Measurements from ENCODE around the gene UBE2Q2.
"Not testable (repeated sequence)": the region's sequence is repeated elsewhere in the genome, so short reads cannot be mapped to it uniquely, and the experiment has no call there.

Gene UBE2Q2

GRCh38 chr15:75844629-75845335 is 1.5 kb downstream of the UBE2Q2 start:
- peaks cover 14% of the 10 kb centered on the region for H3K27me3 ChIP-seq (ENCODE audit: control insufficient read depth, insufficient read depth, low read length)
- H3K36me3 ChIP-seq (ENCODE audit: control insufficient read depth, insufficient read depth, low read length): 0 out of 2 replicates have a peak, but pooled peaks cover 4% of the 10 kb centered on the region
- H3K9me3 ChIP-seq (ENCODE audit: control insufficient read depth, insufficient read depth, low read depth, low read length): no peaks in the 10 kb centered on the region
- H3K9ac ChIP-seq (ENCODE audit: low read length): peak overlapping the region; percentile 91
- peak overlapping the region; percentile 75 for H3K4me3 ChIP-seq (ENCODE audit: low read depth, low read length)
- H3K27ac ChIP-seq (ENCODE audit: low read depth, low read length): 0 out of 2 replicates have a peak overlapping the region, but pooled peaks have one; percentile 87
- H3K4me1 ChIP-seq (ENCODE audit: control insufficient read depth, insufficient read depth, low read length): peaks cover 36% of the 10 kb centered on the region

DNA sequence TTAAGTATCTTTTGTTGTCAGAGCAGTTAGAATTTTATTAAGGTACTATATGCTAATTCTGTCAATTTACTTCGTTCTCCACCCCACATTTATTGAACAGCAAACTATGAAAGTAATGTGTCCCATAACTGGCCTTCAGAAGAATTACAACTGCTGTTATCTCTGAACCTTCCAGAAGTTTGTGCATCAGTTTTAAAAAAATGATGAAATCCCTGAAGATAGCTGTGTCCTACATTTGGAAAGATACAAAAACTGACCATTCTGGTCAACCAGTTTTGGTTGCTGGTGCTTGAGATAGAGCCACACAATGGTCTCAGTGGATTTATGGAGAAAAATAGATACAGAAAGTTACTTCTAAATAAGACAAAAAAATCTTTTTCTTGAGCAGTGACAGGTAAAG is 5.9 kb downstream of the UBE2Q2 start:
- H3K4me1 ChIP-seq (ENCODE audit: control insufficient read depth, insufficient read depth, low read length): peaks cover 41% of the 10 kb centered on the region
- H3K27ac ChIP-seq (ENCODE audit: low read depth, low read length): no peak overlapping the region
- no peak overlapping the region for H3K4me3 ChIP-seq (ENCODE audit: low read depth, low read length)
- peaks cover 7% of the 10 kb centered on the region; the same call in 1 of the 2 replicates for H3K36me3 ChIP-seq (ENCODE audit: control insufficient read depth, insufficient read depth, low read length)
- no peaks in the 10 kb centered on the region for H3K9me3 ChIP-seq (ENCODE audit: control insufficient read depth, insufficient read depth, low read depth, low read length)
- H3K27me3 ChIP-seq (ENCODE audit: control insufficient read depth, insufficient read depth, low read length): no peaks in the 10 kb centered on the region
- no peak overlapping the region for H3K9ac ChIP-seq (ENCODE audit: low read length)

- no peak overlapping the region for H3K4me3 ChIP-seq (ENCODE audit: low read depth, low read length)
- peaks cover 17% of the 10 kb centered on the region for H3K36me3 ChIP-seq (ENCODE audit: control insufficient read depth, insufficient read depth, low read length)
- no peaks in the 10 kb centered on the region for H3K27me3 ChIP-seq (ENCODE audit: control insufficient read depth, insufficient read depth, low read length)
- no peaks in the 10 kb centered on the region for H3K9me3 ChIP-seq (ENCODE audit: control insufficient read depth, insufficient read depth, low read depth, low read length)
- peaks cover 28% of the 10 kb centered on the region for H3K4me1 ChIP-seq (ENCODE audit: control insufficient read depth, insufficient read depth, low read length)
- H3K9ac ChIP-seq (ENCODE audit: low read length): no peak overlapping the region
- H3K27ac ChIP-seq (ENCODE audit: low read depth, low read length): no peak overlapping the region
Measured at GRCh38 chr15:75850708-75851107, 7.5 kb downstream of the UBE2Q2 start.

GRCh38 chr15:75851566-75851965 is 8.3 kb downstream of the UBE2Q2 start:
- Histone ChIP-seq H3K4me1 (ENCODE audit: control insufficient read depth, insufficient read depth, low read length) (peaks cover 24% of the 10 kb centered on the region), H3K36me3 (ENCODE audit: control insufficient read depth, insufficient read depth, low read length) (peaks cover 22% of the 10 kb centered on the region)
- H3K4me3 ChIP-seq (ENCODE audit: low read depth, low read length); H3K27ac ChIP-seq (ENCODE audit: low read depth, low read length); H3K27me3 ChIP-seq (ENCODE audit: control insufficient read depth, insufficient read depth, low read length); H3K9ac ChIP-seq (ENCODE audit: low read length); H3K9me3 ChIP-seq (ENCODE audit: control insufficient read depth, insufficient read depth, low read depth, low read length): not testable (repeated sequence)

DNA sequence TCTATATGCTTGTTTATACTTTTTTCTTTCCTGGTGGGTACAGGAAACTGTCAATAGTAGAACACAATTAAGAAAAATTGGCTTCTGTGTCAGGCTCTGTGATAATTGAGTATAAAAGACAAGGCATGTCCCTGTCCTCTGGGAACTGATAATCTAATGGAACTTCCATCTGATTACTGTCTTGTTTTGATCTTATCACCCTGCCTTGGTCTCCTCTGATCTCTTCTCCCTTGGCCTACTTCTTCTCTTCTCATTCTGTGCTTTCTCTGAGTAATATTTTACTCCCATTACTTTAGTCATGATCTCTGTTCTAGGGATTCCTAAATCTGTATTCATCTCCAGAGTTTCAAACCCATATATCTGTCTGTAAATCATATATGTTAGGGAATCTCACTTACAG is 14.6 kb downstream of the UBE2Q2 start:
- Histone ChIP-seq H3K36me3 (ENCODE audit: control insufficient read depth, insufficient read depth, low read length) (peaks cover 47% of the 10 kb centered on the region), H3K9me3 (ENCODE audit: control insufficient read depth, insufficient read depth, low read depth, low read length) (no peaks in the 10 kb centered on the region), H3K4me3 (ENCODE audit: low read depth, low read length) (no peak overlapping the region), H3K4me1 (ENCODE audit: control insufficient read depth, insufficient read depth, low read length) (peaks cover 16% of the 10 kb centered on the region), H3K27me3 (ENCODE audit: control insufficient read depth, insufficient read depth, low read length) (no peaks in the 10 kb centered on the region), H3K9ac (ENCODE audit: low read length) (no peak overlapping the region), H3K27ac (ENCODE audit: low read depth, low read length) (no peak overlapping the region)

DNA sequence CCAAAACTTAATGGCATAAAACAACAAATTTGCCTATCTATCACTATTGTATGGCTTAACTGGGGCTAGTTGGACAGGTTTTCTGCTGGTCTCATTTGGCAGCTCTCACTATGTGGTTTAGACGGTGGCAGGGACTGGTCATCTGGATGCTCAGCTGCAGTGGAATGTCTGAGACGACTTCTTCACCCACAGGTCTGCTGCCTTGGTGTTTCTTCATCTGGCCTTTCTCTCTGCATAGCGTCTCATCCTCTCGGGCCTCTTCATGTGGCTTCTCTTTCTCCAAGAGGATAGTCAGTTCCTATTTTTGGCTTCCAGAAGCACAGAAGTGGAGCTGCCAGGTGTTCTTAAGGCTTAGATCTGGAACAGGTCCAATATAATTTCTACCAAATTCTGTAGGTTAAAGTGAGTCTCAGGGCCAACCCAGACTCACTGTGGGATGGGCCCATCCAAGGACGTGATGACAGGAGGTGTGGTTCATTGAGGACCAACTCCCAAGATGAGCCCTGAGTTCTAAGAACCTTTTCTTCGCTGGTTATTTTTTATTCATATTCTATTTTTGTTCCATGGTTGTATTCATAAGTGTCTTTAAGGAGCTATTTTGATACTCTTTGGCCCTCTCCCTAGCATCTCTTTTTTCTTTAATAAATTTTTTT is 18.6 kb downstream of the UBE2Q2 start:
- Histone ChIP-seq H3K36me3 (ENCODE audit: control insufficient read depth, insufficient read depth, low read length) (peaks cover 28% of the 10 kb centered on the region), H3K4me1 (ENCODE audit: control insufficient read depth, insufficient read depth, low read length) (peaks cover 22% of the 10 kb centered on the region), H3K4me3 (ENCODE audit: low read depth, low read length) (no peak overlapping the region), H3K9me3 (ENCODE audit: control insufficient read depth, insufficient read depth, low read depth, low read length) (no peaks in the 10 kb centered on the region), H3K27ac (ENCODE audit: low read depth, low read length) (no peak overlapping the region), H3K27me3 (ENCODE audit: control insufficient read depth, insufficient read depth, low read length) (no peaks in the 10 kb centered on the region), H3K9ac (ENCODE audit: low read length) (no peak overlapping the region)

- H3K4me3 ChIP-seq (ENCODE audit: low read depth, low read length): no peak overlapping the region
- H3K36me3 ChIP-seq (ENCODE audit: control insufficient read depth, insufficient read depth, low read length): peaks cover 26% of the 10 kb centered on the region
- no peaks in the 10 kb centered on the region for H3K9me3 ChIP-seq (ENCODE audit: control insufficient read depth, insufficient read depth, low read depth, low read length)
- no peaks in the 10 kb centered on the region for H3K27me3 ChIP-seq (ENCODE audit: control insufficient read depth, insufficient read depth, low read length)
- no peak overlapping the region for H3K9ac ChIP-seq (ENCODE audit: low read length)
- no peak overlapping the region for H3K27ac ChIP-seq (ENCODE audit: low read depth, low read length)
- H3K4me1 ChIP-seq (ENCODE audit: control insufficient read depth, insufficient read depth, low read length): peaks cover 30% of the 10 kb centered on the region
Measured at GRCh38 chr15:75862796-75863195, 19.5 kb downstream of the UBE2Q2 start.

DNA sequence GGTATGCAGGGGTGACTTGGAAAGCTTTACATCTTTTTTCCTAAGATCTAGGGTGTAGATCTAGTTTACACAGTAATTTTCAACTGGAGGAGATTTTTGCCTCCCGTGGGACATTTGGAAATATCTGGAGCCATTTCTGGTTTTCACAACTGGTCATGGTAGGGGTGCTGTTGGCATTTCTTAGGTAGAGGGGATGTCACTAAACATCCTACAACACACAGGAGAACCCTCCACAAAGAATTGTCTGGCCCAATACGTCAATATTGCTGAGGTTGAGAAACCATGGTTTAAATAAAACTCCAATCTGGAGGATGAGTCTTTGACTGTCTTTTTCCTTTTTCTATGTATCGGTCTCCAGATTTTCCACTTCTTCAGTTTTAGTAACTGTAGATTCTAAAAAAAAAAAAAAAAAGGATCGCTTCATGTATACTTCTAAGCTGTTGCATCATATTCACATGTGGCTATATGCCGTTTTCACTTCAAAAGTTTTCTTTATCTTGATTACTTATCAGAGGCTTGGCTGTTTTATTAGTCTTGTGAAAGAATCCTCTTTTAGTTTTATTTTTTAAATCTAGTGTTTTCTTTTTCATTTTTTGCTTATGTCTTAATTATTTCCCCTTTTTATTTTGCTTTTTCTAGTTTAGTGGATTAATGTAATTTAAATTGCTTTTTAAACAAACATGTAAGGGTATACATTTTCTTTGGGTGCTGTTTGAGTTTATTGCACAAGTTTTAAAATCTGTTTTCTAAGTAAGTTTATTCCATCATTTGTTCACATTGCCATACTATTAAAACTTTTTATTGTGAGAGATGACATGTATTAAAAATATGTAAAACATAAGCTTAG is 21.2 kb downstream of the UBE2Q2 start:
- Histone ChIP-seq H3K9me3 (ENCODE audit: control insufficient read depth, insufficient read depth, low read depth, low read length) (no peaks in the 10 kb centered on the region), H3K9ac (ENCODE audit: low read length) (no peak overlapping the region), H3K4me1 (ENCODE audit: control insufficient read depth, insufficient read depth, low read length) (peaks cover 26% of the 10 kb centered on the region), H3K4me3 (ENCODE audit: low read depth, low read length) (no peak overlapping the region), H3K27ac (ENCODE audit: low read depth, low read length) (no peak overlapping the region), H3K36me3 (ENCODE audit: control insufficient read depth, insufficient read depth, low read length) (peaks cover 22% of the 10 kb centered on the region), H3K27me3 (ENCODE audit: control insufficient read depth, insufficient read depth, low read length) (no peaks in the 10 kb centered on the region)

DNA sequence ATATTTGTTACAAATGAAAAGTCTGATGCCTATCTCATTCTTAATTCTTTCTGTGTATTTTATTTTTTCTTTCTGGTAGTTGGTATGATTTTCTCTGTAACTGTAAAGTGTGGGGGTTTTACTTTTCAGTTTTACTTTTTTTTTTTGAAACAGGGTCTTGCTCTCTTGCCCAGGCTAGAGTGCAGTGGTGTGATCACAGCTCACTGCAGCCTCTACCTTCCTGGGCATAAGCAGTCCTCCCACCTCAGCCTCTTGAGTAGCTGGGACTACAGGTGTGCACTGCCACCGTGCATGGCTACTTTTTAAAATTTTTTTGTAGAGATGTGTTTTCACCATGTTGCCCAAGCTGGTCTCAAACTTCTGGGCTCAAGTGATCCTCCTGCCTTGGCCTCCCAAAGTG is 22.8 kb downstream of the UBE2Q2 start:
- H3K4me3 ChIP-seq (ENCODE audit: low read depth, low read length); H3K9ac ChIP-seq (ENCODE audit: low read length); H3K9me3 ChIP-seq (ENCODE audit: control insufficient read depth, insufficient read depth, low read depth, low read length); H3K27ac ChIP-seq (ENCODE audit: low read depth, low read length); H3K27me3 ChIP-seq (ENCODE audit: control insufficient read depth, insufficient read depth, low read length): not testable (repeated sequence)
- Histone ChIP-seq H3K36me3 (ENCODE audit: control insufficient read depth, insufficient read depth, low read length) (peaks cover 23% of the 10 kb centered on the region), H3K4me1 (ENCODE audit: control insufficient read depth, insufficient read depth, low read length) (peaks cover 40% of the 10 kb centered on the region)

GRCh38 chr15:75866916-75867315 is 23.7 kb downstream of the UBE2Q2 start:
- Histone ChIP-seq H3K27ac (ENCODE audit: low read depth, low read length) (no peak overlapping the region), H3K4me1 (ENCODE audit: control insufficient read depth, insufficient read depth, low read length) (peaks cover 47% of the 10 kb centered on the region), H3K36me3 (ENCODE audit: control insufficient read depth, insufficient read depth, low read length) (peaks cover 20% of the 10 kb centered on the region), H3K9ac (ENCODE audit: low read length) (no peak overlapping the region), H3K9me3 (ENCODE audit: control insufficient read depth, insufficient read depth, low read depth, low read length) (no peaks in the 10 kb centered on the region), H3K4me3 (ENCODE audit: low read depth, low read length) (no peak overlapping the region), H3K27me3 (ENCODE audit: control insufficient read depth, insufficient read depth, low read length) (no peaks in the 10 kb centered on the region)

GRCh38 chr15:75867449-75867848 is 24.2 kb downstream of the UBE2Q2 start:
- 0 out of 2 replicates have a peak overlapping the region, but pooled peaks have one; percentile 23 for H3K27ac ChIP-seq (ENCODE audit: low read depth, low read length)
- no peaks in the 10 kb centered on the region for H3K9me3 ChIP-seq (ENCODE audit: control insufficient read depth, insufficient read depth, low read depth, low read length)
- peaks cover 51% of the 10 kb centered on the region for H3K4me1 ChIP-seq (ENCODE audit: control insufficient read depth, insufficient read depth, low read length)
- no peak overlapping the region for H3K4me3 ChIP-seq (ENCODE audit: low read depth, low read length)
- H3K9ac ChIP-seq (ENCODE audit: low read length): no peak overlapping the region
- H3K36me3 ChIP-seq (ENCODE audit: control insufficient read depth, insufficient read depth, low read length): peaks cover 18% of the 10 kb centered on the region
- H3K27me3 ChIP-seq (ENCODE audit: control insufficient read depth, insufficient read depth, low read length): no peaks in the 10 kb centered on the region
